Suprapubic skin (tissue), 4 donors: ENCODE results near the gene GAS7. TPM values are rescaled to one million over a fixed set of nuclear protein-coding genes. Genes with fewer than 3 reads are reported as not detected.

ENCODE experiments used
- DNase-seq, 2 donors: peaks; one replicate each; pipeline ENCODE4 v3.0.0-alpha.2; 2019; ENCODE audit warnings: low spot score in 2 of 2
- H3K27ac ChIP-seq: fragments of 200-600 bp; sonication (generic); one replicate; pipeline ENCODE4 v1.5.1; 2019
- H3K27me3 ChIP-seq: fragments of 200-600 bp; sonication (generic); one replicate; pipeline ENCODE4 v1.5.1; 2019
- H3K36me3 ChIP-seq: fragments of 200-600 bp; sonication (generic); one replicate; pipeline ENCODE4 v1.5.1; 2019
- H3K4me1 ChIP-seq: fragments of 200-600 bp; sonication (generic); one replicate; pipeline ENCODE4 v1.5.1; 2019
- H3K4me3 ChIP-seq: fragments of 200-600 bp; sonication (generic); one replicate; pipeline ENCODE4 v1.5.1; 2019; ENCODE audit warnings: mild to moderate bottlenecking
- H3K9me3 ChIP-seq: fragments of 200-600 bp; sonication (generic); one replicate; pipeline ENCODE4 v1.5.1; 2019
- CTCF ChIP-seq, 2 donors: fragments of 200-600 bp in 1 of 2; fragments of 450-650 bp in 1 of 2; sonication (generic) in 1 of 2; IDR thresholded peaks; one replicate each; pipeline ENCODE4 v1.5.1; 2016 to 2019; ENCODE audit warnings: antibody characterized with exemption in 2 of 2, mild to moderate bottlenecking in 1 of 2, moderate library complexity in 1 of 2
- EP300 ChIP-seq: sonication (generic); formaldehyde crosslinking; IDR thresholded peaks from one replicate; pipeline ENCODE4 v1.6.1; 2017; ENCODE audit warnings: antibody characterized with exemption
- POLR2A ChIP-seq, 2 donors: fragments of 450-650 bp; IDR thresholded peaks; one replicate each; pipeline ENCODE4 v1.6.1; 2017; ENCODE audit warnings: antibody characterized with exemption in 2 of 2, mild to moderate bottlenecking in 2 of 2, moderate library complexity in 2 of 2
- POLR2AphosphoS5 ChIP-seq, 3 donors: sonication (generic); formaldehyde crosslinking; IDR thresholded peaks; one replicate each; pipeline ENCODE4 v1.6.1; 2017; ENCODE audit warnings: antibody characterized with exemption in 3 of 3
- WGBS: methylation state at CpG from one replicate; pipeline ENCODE4 v1.1.5; 2018; 5-methylcytosine and 5-hydroxymethylcytosine counted together
- total RNA-seq, 4 donors: library from RNA; depleted of rRNA; stranded (reverse); fragments of >200 nt; gene quantifications; one replicate each; pipeline ENCODE4 v1.1.0, GENCODE V29; 2016

The GAS7 gene
- total RNA-seq, 4 donors from 2014 or later, result 45.7 to 106 (median 74.2) TPM

GRCh38 chr17:10196384-10196895 is 2.0 kb downstream of the GAS7 start:
- no peak overlapping the region for H3K27ac ChIP-seq
- 66% methylated on average over 11 of the region's 11 CpGs for WGBS
- H3K4me1 ChIP-seq, result peaks cover 37% of the 10 kb centered on the region
- no peaks in the 10 kb centered on the region for H3K36me3 ChIP-seq
- no peak for TF ChIP-seq CTCF (IDR thresholded peaks at IDR 0.05)
- TF ChIP-seq EP300, result no peak
- TF ChIP-seq POLR2AphosphoS5 (IDR thresholded peaks at IDR 0.05), result no peak
- no peak for TF ChIP-seq POLR2A (IDR thresholded peaks at IDR 0.05)
- H3K27me3 ChIP-seq, result peaks cover 19% of the 10 kb centered on the region
- peak overlapping the region; percentile 86 for H3K4me3 ChIP-seq
- peak in 1 of 2 donors; percentile 66 for DNase-seq
- H3K9me3 ChIP-seq, result peaks cover 5% of the 10 kb centered on the region

GRCh38 chr17:10195090-10195805 is 3.2 kb downstream of the GAS7 start:
- H3K27ac ChIP-seq, result no peak overlapping the region
- no peak overlapping the region for H3K4me3 ChIP-seq
- no peak for DNase-seq
- no peaks in the 10 kb centered on the region for H3K36me3 ChIP-seq
- peaks cover 19% of the 10 kb centered on the region for H3K27me3 ChIP-seq
- TF ChIP-seq POLR2AphosphoS5 (IDR thresholded peaks at IDR 0.05) (no peak), EP300 (no peak), POLR2A (IDR thresholded peaks at IDR 0.05) (no peak), CTCF (IDR thresholded peaks at IDR 0.05) (no peak)
- peaks cover 37% of the 10 kb centered on the region for H3K4me1 ChIP-seq
- WGBS, result 90% methylated on average over 4 of the region's 4 CpGs
- H3K9me3 ChIP-seq, result peaks cover 5% of the 10 kb centered on the region

GRCh38 chr17:10193632-10194031 is 4.8 kb downstream of the GAS7 start:
- WGBS, result 92% methylated on average over 2 of the region's 2 CpGs
- Histone ChIP-seq H3K36me3 (no peaks in the 10 kb centered on the region), H3K27ac (no peak overlapping the region), H3K4me1 (peaks cover 27% of the 10 kb centered on the region), H3K4me3 (no peak overlapping the region), H3K27me3 (peaks cover 12% of the 10 kb centered on the region), H3K9me3 (peaks cover 5% of the 10 kb centered on the region)
- no peak for DNase-seq
- no peak for TF ChIP-seq POLR2A (IDR thresholded peaks at IDR 0.05)
- TF ChIP-seq EP300, result no peak
- no peak for TF ChIP-seq CTCF (IDR thresholded peaks at IDR 0.05)
- no peak for TF ChIP-seq POLR2AphosphoS5 (IDR thresholded peaks at IDR 0.05)

GRCh38 chr17:10192972-10193371 is 5.4 kb downstream of the GAS7 start:
- DNase-seq, result no peak
- no peak overlapping the region for H3K27ac ChIP-seq
- TF ChIP-seq POLR2AphosphoS5 (IDR thresholded peaks at IDR 0.05) (no peak), POLR2A (IDR thresholded peaks at IDR 0.05) (no peak), CTCF (IDR thresholded peaks at IDR 0.05) (no peak), EP300 (no peak)
- peaks cover 6% of the 10 kb centered on the region for H3K27me3 ChIP-seq
- peaks cover 5% of the 10 kb centered on the region for H3K9me3 ChIP-seq
- H3K4me1 ChIP-seq, result peaks cover 20% of the 10 kb centered on the region
- H3K36me3 ChIP-seq, result no peaks in the 10 kb centered on the region
- 45% methylated on average over 2 of the region's 2 CpGs for WGBS
- no peak overlapping the region for H3K4me3 ChIP-seq

- WGBS, result 85% methylated on average over 5 of the region's 5 CpGs
- peaks cover under 1% of the 10 kb centered on the region for H3K27me3 ChIP-seq
- no peak for DNase-seq
- no peak overlapping the region for H3K4me3 ChIP-seq
- no peak for TF ChIP-seq EP300
- no peak for TF ChIP-seq CTCF (IDR thresholded peaks at IDR 0.05)
- no peak for TF ChIP-seq POLR2AphosphoS5 (IDR thresholded peaks at IDR 0.05)
- no peak for TF ChIP-seq POLR2A (IDR thresholded peaks at IDR 0.05)
- peaks cover 15% of the 10 kb centered on the region for H3K4me1 ChIP-seq
- no peaks in the 10 kb centered on the region for H3K36me3 ChIP-seq
- H3K27ac ChIP-seq, result no peak overlapping the region
- peaks cover 5% of the 10 kb centered on the region for H3K9me3 ChIP-seq
Observed at GRCh38 chr17:10192461-10192860, 5.9 kb downstream of the GAS7 start.
